GM21576 (cell line): ENCODE results near the gene ARHGEF40.
A peak's percentile ranks its signal among the peaks of the same experiment; 100 is the strongest.

Source experiments
- ATAC-seq: cut with Tn5 transposase; IDR thresholded peaks from one replicate; pipeline ENCODE4 v1.9.1; 2021; ENCODE audit warnings: mild to moderate bottlenecking, moderate library complexity; ENCODE audit not compliant: unreplicated experiment

ARHGEF40 gene

GRCh38 chr14:21058903-21059302, 11.2 kb upstream of the ARHGEF40 start:
- ATAC-seq: no peak

- ATAC-seq: no peak
Observed at GRCh38 chr14:21059842-21060613, 10.1 kb upstream of the ARHGEF40 start.

- ATAC-seq: no peak
Observed at GRCh38 chr14:21060614-21061346, 9.3 kb upstream of the ARHGEF40 start.

GRCh38 chr14:21061347-21061668, 8.8 kb upstream of the ARHGEF40 start:
- no peak for ATAC-seq

- ATAC-seq: no peak
Observed at GRCh38 chr14:21063479-21063878, 6.6 kb upstream of the ARHGEF40 start.

GRCh38 chr14:21066882-21067502, 3.1 kb upstream of the ARHGEF40 start:
- ATAC-seq: no peak

GRCh38 chr14:21068521-21069387, 1.4 kb upstream of the ARHGEF40 start:
- no peak for ATAC-seq

- ATAC-seq: no peak
Observed at GRCh38 chr14:21069388-21070082, 569 bp upstream of the ARHGEF40 start.

- peak; percentile 7 for ATAC-seq
Observed at GRCh38 chr14:21070610-21071224, 613 bp downstream of the ARHGEF40 start.

- ATAC-seq: peak; percentile 70
Observed at GRCh38 chr14:21071225-21072030, 1.3 kb downstream of the ARHGEF40 start.

GRCh38 chr14:21072031-21072473, 1.9 kb downstream of the ARHGEF40 start:
- no peak for ATAC-seq

- no peak for ATAC-seq
Observed at GRCh38 chr14:21072781-21073339, 2.8 kb downstream of the ARHGEF40 start.

GRCh38 chr14:21073921-21074320, 3.8 kb downstream of the ARHGEF40 start:
- ATAC-seq: no peak

GRCh38 chr14:21074398-21075272, 4.5 kb downstream of the ARHGEF40 start:
- ATAC-seq: no peak

- ATAC-seq: no peak
Observed at GRCh38 chr14:21075719-21076437, 5.8 kb downstream of the ARHGEF40 start.

- no peak for ATAC-seq
Observed at GRCh38 chr14:21077672-21078071, 7.6 kb downstream of the ARHGEF40 start.

GRCh38 chr14:21078287-21078686, 8.2 kb downstream of the ARHGEF40 start:
- ATAC-seq: no peak
